Upper lobe of left lung (tissue), 6 donors: Measurements from ENCODE around the gene PIK3CD. TPM values are rescaled to one million over a fixed set of nuclear protein-coding genes. Genes with fewer than 3 reads are reported as not detected.

Source experiments
- ATAC-seq, 2 donors: fragments of 200-7000 bp; cut with Tn5 transposase; one replicate each; pipeline ENCODE4 v1.9.1; 2022; ENCODE audit warnings: mild to moderate bottlenecking in 2 of 2, moderate library complexity in 2 of 2; ENCODE audit not compliant: low FRiP score in 2 of 2
- DNase-seq, 2 donors: peaks; one replicate each; pipeline ENCODE4 v3.0.0-alpha.2; 2019 to 2020
- H3K27ac ChIP-seq, 4 donors: fragments of 200-600 bp; sonication (generic); one replicate each; pipeline ENCODE4 v1.5.1; 2016 to 2019
- H3K27me3 ChIP-seq, 4 donors: fragments of 200-600 bp; sonication (generic); one replicate each; pipeline ENCODE4 v1.5.1; 2017 to 2019
- H3K36me3 ChIP-seq, 4 donors: fragments of 200-600 bp; sonication (generic); one replicate each; pipeline ENCODE4 v1.5.1; 2016 to 2019
- H3K4me1 ChIP-seq, 4 donors: fragments of 200-600 bp; sonication (generic); one replicate each; pipeline ENCODE4 v1.5.1; 2018 to 2019
- H3K4me3 ChIP-seq, 4 donors: fragments of 200-600 bp; sonication (generic); one replicate each; pipeline ENCODE4 v1.5.1; 2017 to 2019; ENCODE audit warnings: mild to moderate bottlenecking in 2 of 4, moderate library complexity in 1 of 4
- H3K9me3 ChIP-seq, 4 donors: fragments of 200-600 bp; sonication (generic); one replicate each; pipeline ENCODE4 v1.5.1; 2018 to 2019
- EP300 ChIP-seq, 4 donors: sonication (generic); formaldehyde crosslinking; IDR thresholded peaks; one replicate each; pipeline ENCODE4 v1.5.1; 2017; ENCODE audit warnings: antibody characterized with exemption in 4 of 4, control low read depth in 2 of 4
- POLR2A ChIP-seq, 4 donors: fragments of 450-650 bp; IDR thresholded peaks; one replicate each; pipeline ENCODE4 v1.5.1; 2016 to 2017; ENCODE audit warnings: antibody characterized with exemption in 4 of 4, mild to moderate bottlenecking in 2 of 4
- POLR2AphosphoS5 ChIP-seq, 2 donors: sonication (generic); formaldehyde crosslinking; IDR thresholded peaks; one replicate each; pipeline ENCODE4 v1.5.1; 2017; ENCODE audit warnings: antibody characterized with exemption in 2 of 2
- WGBS, 2 donors: methylation state at CpG; one replicate each; pipeline ENCODE4 v1.1.5; 2017 to 2018; 5-methylcytosine and 5-hydroxymethylcytosine counted together
- total RNA-seq, 6 donors: library from RNA; depleted of rRNA in 4 of 6; stranded (reverse); fragments of >200 nt in 4 of 6; gene quantifications; one replicate each; pipeline versions ENCODE4 v1.1.0 to v1.2.1, GENCODE V29; 2016 to 2021
- TF ChIP-seq, protein P1 (sequence below), 6 experiments: fragments of 450-650 bp in 4 of 6; fragments of 200-600 bp in 2 of 6; sonication (generic) in 2 of 6; IDR thresholded peaks; one replicate each; pipeline ENCODE4 v1.5.1; 2016 to 2019; ENCODE audit warnings: antibody characterized with exemption in 6 of 6
- donor health status: DM: no; HTN: no; CAD: no; lungs with moderate emphysema.
- donor health status: DM: no; HTN: yes; CAD: no; lungs with severe emphysema.

Gene PIK3CD
- total RNA-seq, 6 donors from 2014 or later: 19.0 to 56.6 (median 24.2) TPM

DNA sequence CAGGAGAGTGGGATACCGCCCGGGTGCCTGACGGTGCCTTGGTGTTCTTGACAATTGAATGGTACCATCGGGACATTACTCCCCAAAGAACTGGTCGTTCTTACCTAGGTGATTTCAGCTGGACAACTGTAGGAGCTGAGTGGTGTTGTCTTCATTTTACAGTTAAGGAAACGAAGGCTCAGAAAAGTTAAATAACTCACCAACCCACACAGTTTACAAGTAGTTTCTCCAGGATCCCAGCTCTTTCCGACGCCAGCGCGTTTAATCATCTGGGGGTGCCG is 1.6 kb downstream of the PIK3CD start:
- peak overlapping the region in 3 of 4 donors; percentile 58 to 72 (median 65) for H3K4me3 ChIP-seq
- H3K9me3 ChIP-seq: no peaks in the 10 kb centered on the region

DNA sequence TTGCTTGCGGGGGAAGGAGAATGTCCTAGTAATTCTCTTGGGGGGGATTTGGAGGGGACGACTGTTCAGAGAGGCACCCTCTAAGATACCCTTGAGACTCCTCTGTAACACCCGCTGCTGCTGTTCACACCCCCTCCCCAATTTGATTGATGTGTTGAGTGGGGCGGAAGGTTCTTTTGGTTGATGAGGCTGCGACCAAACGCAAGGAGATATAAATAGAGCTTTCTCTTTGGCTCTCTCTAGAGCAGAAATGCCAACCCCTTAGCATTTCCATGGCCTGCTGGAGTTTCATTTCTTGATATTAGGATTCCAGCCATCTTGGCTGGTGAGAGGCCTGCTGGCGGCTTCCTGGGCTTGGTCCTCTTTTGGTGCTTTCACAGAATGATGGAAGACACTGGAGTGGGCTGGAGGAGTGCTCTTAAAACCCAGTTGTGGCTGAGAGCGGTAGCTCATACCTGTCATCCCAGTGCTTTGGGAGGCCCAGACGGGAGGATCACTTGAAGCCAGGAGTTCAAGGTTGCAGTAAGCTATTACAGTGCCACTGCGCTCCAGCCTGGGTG is 2.0 kb downstream of the PIK3CD start:
- H3K9me3 ChIP-seq: no peaks in the 10 kb centered on the region
- ATAC-seq (no peak), DNase-seq (no peak)
- TF ChIP-seq POLR2A (IDR thresholded peaks at IDR 0.05): no peak
- TF ChIP-seq, protein P1, sequence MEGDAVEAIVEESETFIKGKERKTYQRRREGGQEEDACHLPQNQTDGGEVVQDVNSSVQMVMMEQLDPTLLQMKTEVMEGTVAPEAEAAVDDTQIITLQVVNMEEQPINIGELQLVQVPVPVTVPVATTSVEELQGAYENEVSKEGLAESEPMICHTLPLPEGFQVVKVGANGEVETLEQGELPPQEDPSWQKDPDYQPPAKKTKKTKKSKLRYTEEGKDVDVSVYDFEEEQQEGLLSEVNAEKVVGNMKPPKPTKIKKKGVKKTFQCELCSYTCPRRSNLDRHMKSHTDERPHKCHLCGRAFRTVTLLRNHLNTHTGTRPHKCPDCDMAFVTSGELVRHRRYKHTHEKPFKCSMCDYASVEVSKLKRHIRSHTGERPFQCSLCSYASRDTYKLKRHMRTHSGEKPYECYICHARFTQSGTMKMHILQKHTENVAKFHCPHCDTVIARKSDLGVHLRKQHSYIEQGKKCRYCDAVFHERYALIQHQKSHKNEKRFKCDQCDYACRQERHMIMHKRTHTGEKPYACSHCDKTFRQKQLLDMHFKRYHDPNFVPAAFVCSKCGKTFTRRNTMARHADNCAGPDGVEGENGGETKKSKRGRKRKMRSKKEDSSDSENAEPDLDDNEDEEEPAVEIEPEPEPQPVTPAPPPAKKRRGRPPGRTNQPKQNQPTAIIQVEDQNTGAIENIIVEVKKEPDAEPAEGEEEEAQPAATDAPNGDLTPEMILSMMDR (IDR thresholded peaks at IDR 0.05): no peak
- no peak for TF ChIP-seq EP300 (IDR thresholded peaks at IDR 0.05)
- TF ChIP-seq POLR2AphosphoS5 (IDR thresholded peaks at IDR 0.05): no peak
- no peaks in the 10 kb centered on the region for H3K36me3 ChIP-seq
- WGBS, 2 donors: 46 to 51% methylated on average over 10 of the region's 10 CpGs
- H3K4me1 ChIP-seq: peaks cover 14 to 37% (median 20%) of the 10 kb centered on the region in 4 donors
- peaks cover 0 to 10% (median 8%) of the 10 kb centered on the region in 4 donors for H3K27me3 ChIP-seq
- H3K27ac ChIP-seq: peak overlapping the region; percentile 82 to 90 (median 90)
- peak overlapping the region in 3 of 4 donors; percentile 58 to 72 (median 65) for H3K4me3 ChIP-seq

More for the DNA sequence above, 1.6 kb downstream of the PIK3CD start:
- Histone ChIP-seq H3K4me1 (peaks cover 14 to 37% (median 20%) of the 10 kb centered on the region in 4 donors), H3K27ac (peak overlapping the region; percentile 82 to 90 (median 90)), H3K27me3 (peaks cover 0 to 10% (median 8%) of the 10 kb centered on the region in 4 donors), H3K36me3 (no peaks in the 10 kb centered on the region)
- DNase-seq: no peak
- no peak for TF ChIP-seq POLR2A (IDR thresholded peaks at IDR 0.05)
- TF ChIP-seq, protein P1 (IDR thresholded peaks at IDR 0.05): no peak
- TF ChIP-seq POLR2AphosphoS5 (IDR thresholded peaks at IDR 0.05): no peak
- no peak for TF ChIP-seq EP300 (IDR thresholded peaks at IDR 0.05)
- WGBS, 2 donors: 38 to 57% methylated on average over 8 to 11 of the region's 11 CpGs
- no peak for ATAC-seq

DNA sequence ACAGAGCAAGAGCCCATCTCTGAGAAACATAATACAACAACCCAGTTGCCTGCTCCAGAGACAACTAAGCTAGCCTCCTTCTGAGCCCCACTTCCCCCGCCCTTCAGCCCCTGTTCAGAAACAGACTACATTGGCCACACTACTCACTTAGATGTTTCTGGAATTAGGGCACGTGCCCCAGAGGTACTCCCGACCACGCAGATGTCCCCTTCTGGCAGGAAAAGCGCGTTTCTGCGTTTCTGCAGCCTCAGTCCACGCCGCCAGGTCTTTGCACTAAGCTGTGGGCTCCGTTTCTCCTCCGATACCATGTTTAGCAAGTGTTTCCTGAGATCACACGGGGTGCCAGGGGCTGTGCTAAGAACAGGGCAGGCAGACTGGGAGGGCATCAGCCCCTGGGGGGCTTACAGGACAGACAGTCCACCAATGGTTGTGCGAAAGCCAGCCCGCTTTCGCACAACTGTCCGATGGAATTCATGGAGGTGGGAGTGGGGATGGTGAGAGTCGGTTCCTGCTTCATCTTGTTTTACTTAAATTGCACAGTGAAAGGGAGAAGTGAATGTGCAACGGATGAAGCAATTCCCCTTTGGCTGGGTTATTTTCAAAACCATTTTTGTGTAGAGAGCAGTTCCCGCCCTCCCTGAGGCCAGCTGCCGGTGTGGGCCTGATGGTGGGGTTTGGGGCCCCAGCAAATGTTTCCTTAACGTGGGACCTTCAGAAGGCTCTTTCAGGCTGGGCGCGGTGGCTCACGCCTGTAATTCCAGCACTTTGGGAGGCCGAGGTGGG is 2.7 kb downstream of the PIK3CD start:
- Histone ChIP-seq H3K27ac (peak overlapping the region; percentile 82 to 90 (median 90)), H3K27me3 (peaks cover 0 to 10% (median 8%) of the 10 kb centered on the region in 4 donors), H3K9me3 (no peaks in the 10 kb centered on the region), H3K36me3 (no peaks in the 10 kb centered on the region), H3K4me3 (peak overlapping the region in 3 of 4 donors; percentile 12 to 72 (median 65)), H3K4me1 (peaks cover 14 to 42% (median 21%) of the 10 kb centered on the region in 4 donors)
- DNase-seq (no peak), ATAC-seq (peak in 1 of 2 donors; percentile 34)
- TF ChIP-seq EP300 (IDR thresholded peaks at IDR 0.05): no peak
- TF ChIP-seq, protein P1 (IDR thresholded peaks at IDR 0.05): no peak
- TF ChIP-seq POLR2A (IDR thresholded peaks at IDR 0.05): no peak
- TF ChIP-seq POLR2AphosphoS5 (IDR thresholded peaks at IDR 0.05): no peak
- WGBS, 2 donors: 60 to 74% methylated on average over 17 to 25 of the region's 25 CpGs

DNA sequence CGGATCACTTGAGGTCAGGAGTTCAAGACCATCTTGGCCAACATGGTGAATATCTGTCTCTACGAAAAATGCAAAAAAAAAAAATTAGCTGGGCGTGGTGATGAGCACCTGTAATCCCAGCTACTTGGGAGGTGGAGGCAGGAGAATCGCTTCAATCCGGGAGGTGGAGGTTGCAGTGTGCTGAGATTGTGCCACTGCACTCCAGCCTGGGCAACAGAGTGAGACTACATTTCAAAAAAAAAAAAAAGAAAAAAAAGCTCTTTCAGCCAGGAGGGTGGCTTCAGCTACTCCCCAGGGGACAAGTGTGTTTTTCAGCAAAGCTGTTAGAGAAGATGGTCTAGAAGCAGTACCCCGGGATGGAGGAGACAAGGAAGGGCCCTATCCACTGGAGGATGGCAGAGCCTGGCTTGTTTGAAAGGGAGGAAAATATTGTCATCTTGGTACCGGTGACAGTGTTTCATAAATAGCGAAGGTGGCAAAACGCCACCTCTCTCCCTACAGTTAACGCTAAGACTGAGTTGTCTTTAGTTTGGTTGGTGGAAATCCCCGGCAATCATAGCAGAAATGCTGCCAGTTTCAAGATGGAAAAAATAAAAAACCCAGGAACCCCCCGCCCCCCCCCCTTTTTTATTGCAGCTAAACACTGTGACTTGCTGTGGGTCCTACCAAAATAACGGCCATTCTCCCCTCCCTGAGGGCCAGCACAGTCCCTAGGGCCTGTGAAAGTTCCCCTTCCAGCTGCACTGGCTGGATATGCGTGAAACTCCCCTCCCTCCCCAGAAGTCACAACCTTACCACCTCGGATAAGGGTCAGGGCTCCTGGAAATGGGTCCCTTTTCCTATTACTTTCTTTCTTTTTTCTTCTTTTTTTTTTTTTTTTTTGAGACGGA is 3.5 kb downstream of the PIK3CD start:
- Histone ChIP-seq H3K9me3 (no peaks in the 10 kb centered on the region), H3K4me1 (peaks cover 14 to 49% (median 27%) of the 10 kb centered on the region in 4 donors), H3K27ac (peak overlapping the region; percentile 82 to 90 (median 90)), H3K27me3 (peaks cover 0 to 10% (median 8%) of the 10 kb centered on the region in 4 donors), H3K36me3 (no peaks in the 10 kb centered on the region), H3K4me3 (peak overlapping the region in 2 of 4 donors; percentile 65 to 72)
- DNase-seq (no peak), ATAC-seq (no peak)
- 57 to 65% methylated on average over 15 to 16 of the region's 16 CpGs for WGBS, 2 donors
- TF ChIP-seq, protein P1 (IDR thresholded peaks at IDR 0.05): no peak
- TF ChIP-seq EP300 (IDR thresholded peaks at IDR 0.05): no peak
- no peak for TF ChIP-seq POLR2A (IDR thresholded peaks at IDR 0.05)
- no peak for TF ChIP-seq POLR2AphosphoS5 (IDR thresholded peaks at IDR 0.05)
